ENCODE measurements around the gene VGF. TPM values are rescaled to one million over a fixed set of nuclear protein-coding genes. Genes with fewer than 3 reads are reported as not detected.

Gene VGF
- total RNA-seq, 1 experiment from 2014 or later: 0.69 TPM

- no peak for DNase-seq (ENCODE audit: low read depth)
Observed at GRCh38 chr7:101166648-101166908, 1.2 kb upstream of the VGF start.

- DNase-seq (ENCODE audit: low read depth): no peak
Observed at GRCh38 chr7:101165958-101166647, 734 bp upstream of the VGF start.

- peak; percentile 74 for DNase-seq (ENCODE audit: low read depth)
Observed at GRCh38 chr7:101164071-101164840, 1.1 kb downstream of the VGF start.

GRCh38 chr7:101163279-101164070 is 1.9 kb downstream of the VGF start:
- no peak for DNase-seq (ENCODE audit: low read depth)

DNA sequence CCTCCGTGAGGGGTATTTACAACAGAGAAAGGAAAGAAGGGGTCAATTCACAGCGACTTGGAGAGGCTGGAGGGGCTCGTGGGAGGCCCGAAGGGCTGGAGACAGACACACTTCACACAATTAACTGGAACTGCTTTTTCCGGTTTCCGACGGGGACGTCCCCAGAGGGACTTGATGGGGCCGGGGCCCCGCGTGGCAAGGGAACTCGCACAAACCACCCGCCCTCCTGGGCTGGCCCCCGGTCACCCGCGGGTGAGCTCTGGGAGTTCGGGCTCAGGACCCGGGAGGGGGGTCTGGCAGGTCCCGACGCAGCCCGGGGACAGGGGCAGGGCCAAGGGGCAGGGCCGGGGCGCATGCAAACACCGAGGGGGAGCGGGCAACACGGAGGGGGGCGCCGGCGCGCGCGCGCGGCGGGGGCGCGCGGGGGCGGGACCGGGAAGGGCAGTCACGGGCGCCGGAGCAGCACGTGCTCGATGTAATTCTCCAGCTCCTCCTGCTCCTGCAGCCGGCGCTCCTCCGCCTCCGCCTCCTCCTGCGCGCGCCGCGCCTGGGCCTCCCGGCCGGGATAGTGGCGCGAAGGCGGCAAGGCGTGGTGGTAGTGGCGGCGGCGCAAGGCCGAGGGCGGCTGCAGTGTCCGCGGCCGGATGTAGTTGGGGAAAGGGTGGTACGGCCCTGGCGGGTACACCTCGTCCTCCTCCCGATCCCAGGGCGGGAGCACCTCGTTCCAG is 2.7 kb downstream of the VGF start:
- peak; percentile 62 for DNase-seq (ENCODE audit: low read depth)

DNA sequence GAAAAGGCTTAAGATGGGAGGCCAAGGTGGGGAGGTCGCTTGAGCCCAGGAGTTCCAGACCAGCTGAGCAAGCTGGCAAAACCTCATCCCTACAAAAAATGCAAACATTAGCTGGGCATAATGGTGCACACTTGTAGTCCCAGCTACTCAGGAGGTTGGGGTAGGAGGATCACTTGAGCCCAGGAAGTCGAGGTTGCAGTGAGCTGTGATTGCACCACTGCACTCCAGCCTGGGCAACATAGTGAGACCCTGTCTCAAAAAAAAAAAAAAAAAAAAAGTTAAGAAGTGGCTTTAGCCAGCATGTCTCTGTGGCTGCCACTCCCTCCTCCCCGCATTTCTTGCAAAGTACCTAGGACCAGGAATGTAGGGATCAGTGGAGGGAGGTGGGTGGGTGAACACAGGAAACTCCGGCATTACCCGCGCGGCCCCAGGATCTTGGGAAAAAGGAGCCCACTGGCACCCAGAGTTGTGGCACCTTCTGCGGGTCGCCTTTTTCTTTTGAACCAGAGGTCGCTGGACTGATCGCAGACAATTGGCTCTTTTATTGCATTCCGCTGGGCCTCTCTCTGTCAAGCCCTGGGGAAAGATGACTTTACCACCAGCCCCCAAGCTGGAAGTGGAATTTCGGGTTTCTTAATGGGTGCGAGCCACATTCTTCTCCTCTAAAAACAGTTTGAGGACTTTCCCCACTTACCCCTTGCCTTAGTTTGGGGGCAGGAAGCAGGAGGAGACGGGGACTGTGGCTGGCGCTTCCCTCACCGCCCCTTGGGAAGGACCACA is 3.5 kb downstream of the VGF start:
- no peak for DNase-seq (ENCODE audit: low read depth)

GRCh38 chr7:101160910-101161309 is 4.5 kb downstream of the VGF start:
- no peak for DNase-seq (ENCODE audit: low read depth)

- peak; percentile 64 for DNase-seq (ENCODE audit: low read depth)
Observed at GRCh38 chr7:101159696-101160674, 5.4 kb downstream of the VGF start.

DNA sequence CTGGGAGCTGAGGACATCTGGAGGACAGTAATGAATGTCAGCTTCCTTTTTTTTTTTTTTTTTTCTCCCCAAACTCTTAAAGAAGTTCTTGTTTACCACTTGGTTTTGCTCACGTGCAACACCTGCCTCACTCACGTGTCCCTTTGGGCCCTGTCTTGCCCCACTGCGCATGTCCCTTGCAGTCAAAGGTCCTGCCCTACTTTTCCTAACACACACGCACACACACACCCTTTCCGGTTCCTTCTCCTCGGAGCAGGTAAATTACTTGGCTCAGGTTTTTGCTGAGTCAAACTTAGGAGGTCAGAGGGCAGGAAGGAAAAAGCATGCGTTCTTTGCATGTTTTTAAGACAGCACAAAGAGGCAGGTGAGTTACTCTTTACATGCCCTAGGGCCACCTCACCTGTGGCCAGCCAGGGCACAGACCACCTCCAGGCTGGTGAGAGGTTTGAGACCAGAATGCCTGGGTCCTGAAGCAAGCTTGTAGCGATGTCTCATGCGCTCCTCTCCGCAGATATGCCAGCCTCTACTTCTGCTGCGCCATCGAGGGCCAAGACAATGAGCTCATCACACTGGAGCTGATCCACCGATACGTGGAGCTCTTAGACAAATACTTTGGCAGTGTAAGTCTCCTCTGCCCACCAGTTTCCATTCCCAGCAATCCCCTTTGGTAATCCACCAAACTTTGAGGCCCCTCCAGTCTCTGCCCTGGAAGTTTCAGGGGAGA is 8.3 kb downstream of the VGF start:
- no peak for DNase-seq (ENCODE audit: low read depth)

GRCh38 chr7:101156277-101156676 is 9.1 kb downstream of the VGF start:
- no peak for DNase-seq (ENCODE audit: low read depth)

- DNase-seq (ENCODE audit: low read depth): no peak
Observed at GRCh38 chr7:101155303-101155702, 10.1 kb downstream of the VGF start.

- DNase-seq (ENCODE audit: low read depth): no peak
Observed at GRCh38 chr7:101154693-101155102, 10.7 kb downstream of the VGF start.

- peak; percentile 96 for DNase-seq (ENCODE audit: low read depth)
Observed at GRCh38 chr7:101153969-101154692, 11.2 kb downstream of the VGF start, which contains the start of gene AP1S1. TSS of gene AP1S1 (plus strand) at chr7:101154476. CDS start at chr7:101154515, 39 bp downstream.

DNA sequence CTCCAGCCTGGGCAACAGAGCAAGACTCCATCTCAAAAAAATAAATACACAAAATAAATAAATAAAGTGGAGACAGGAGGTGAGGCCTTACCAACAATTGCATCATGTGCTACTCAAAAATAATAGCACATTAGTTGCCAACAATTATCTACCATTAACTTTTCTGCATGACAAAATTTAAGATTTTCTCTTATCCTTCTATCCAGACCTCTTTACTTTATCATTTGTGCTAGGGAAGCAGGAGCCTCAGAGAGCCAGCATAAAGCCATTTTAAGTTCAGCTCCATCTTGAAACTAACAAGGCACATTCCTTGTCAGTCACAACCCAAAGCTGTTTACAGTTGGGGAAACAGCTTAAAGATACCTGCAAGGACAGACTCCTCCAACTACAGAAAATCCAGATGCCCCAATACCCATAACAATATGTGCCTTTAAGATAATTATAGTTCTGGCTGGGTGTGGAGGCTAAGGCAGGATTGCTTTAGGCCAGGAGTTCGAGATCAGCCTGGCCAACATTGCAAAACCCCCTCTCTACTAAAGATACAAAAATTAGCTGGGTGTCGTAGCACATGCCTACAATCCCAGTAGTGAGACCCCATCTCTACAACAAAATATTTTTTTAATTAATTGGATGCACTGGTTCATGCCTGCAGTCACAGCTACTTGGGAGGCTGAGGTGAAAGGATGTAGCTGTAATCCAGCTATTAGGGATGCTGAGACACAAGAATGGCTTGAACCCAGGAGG is 13.3 kb downstream of the VGF start:
- no peak for DNase-seq (ENCODE audit: low read depth)

GRCh38 chr7:101140746-101141382 is 24.5 kb downstream of the VGF start:
- DNase-seq (ENCODE audit: low read depth): no peak

- DNase-seq (ENCODE audit: low read depth): peak; percentile 67
Observed at GRCh38 chr7:101140339-101140699, 25.1 kb downstream of the VGF start.

DNA sequence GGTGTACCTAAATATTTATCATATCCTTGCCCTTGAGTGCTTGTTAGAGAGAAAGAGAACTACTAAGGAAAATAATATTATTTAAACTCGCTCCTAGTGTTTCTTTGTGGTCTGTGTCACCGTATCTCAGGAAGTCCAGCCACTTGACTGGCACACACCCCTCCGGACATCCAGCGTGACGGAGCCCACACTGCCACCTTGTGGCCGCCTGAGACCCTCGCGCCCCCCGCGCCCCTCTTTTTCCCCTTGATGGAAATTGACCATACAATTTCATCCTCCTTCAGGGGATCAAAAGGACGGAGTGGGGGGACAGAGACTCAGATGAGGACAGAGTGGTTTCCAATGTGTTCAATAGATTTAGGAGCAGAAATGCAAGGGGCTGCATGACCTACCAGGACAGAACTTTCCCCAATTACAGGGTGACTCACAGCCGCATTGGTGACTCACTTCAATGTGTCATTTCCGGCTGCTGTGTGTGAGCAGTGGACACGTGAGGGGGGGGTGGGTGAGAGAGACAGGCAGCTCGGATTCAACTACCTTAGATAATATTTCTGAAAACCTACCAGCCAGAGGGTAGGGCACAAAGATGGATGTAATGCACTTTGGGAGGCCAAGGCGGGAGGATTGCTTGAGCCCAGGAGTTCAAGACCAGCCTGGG is 27.0 kb downstream of the VGF start:
- DNase-seq (ENCODE audit: low read depth): peak; percentile 99
